ENCODE measurements around the gene PRKCZ. TPM values are rescaled to one million over a fixed set of nuclear protein-coding genes. Genes with fewer than 3 reads are reported as not detected.

Gene PRKCZ
- total RNA-seq, 1 experiment from 2014 or later: 1.9 TPM

DNA sequence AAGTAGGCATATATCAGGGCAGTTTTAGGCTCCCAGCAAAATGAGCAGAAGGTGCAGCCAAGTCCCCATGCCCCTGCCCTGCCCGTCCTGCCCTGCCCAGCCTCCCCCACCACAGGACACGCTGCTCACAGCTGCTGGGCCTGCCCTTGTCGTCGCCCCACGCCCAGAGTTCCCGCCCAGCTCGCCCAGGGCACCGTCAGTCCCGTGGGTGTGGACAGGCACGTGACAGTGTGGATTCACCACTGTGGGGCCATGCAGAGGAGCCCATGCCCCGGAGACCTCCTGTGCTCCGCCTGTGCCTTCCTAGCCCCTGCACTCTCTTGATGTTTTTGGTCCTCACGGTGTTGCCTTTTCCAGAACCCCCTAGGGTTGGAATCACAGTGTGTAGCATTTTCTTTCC lies 137.4 kb downstream of the PRKCZ start:
- Histone ChIP-seq H3K36me3 (ENCODE audit: insufficient read depth, low read length, poor library complexity, severe bottlenecking) (peaks cover 4% of the 10 kb centered on the region), H3K4me1 (ENCODE audit: insufficient read depth, low read length, poor library complexity, severe bottlenecking) (peaks cover 24% of the 10 kb centered on the region), H3K27ac (ENCODE audit: low read depth, low read length, poor library complexity, severe bottlenecking) (peak overlapping the region; percentile 58), H3K4me3 (ENCODE audit: low read depth, low read length, poor library complexity, severe bottlenecking) (no peak overlapping the region), H3K27me3 (replicated peaks; ENCODE audit: insufficient read depth, low read depth, low read length, poor library complexity) (no peaks in the 10 kb centered on the region), H3K9me3 (ENCODE audit: low read depth, low read length, poor library complexity, severe bottlenecking) (no peaks in the 10 kb centered on the region)
- TF ChIP-seq, protein P1, sequence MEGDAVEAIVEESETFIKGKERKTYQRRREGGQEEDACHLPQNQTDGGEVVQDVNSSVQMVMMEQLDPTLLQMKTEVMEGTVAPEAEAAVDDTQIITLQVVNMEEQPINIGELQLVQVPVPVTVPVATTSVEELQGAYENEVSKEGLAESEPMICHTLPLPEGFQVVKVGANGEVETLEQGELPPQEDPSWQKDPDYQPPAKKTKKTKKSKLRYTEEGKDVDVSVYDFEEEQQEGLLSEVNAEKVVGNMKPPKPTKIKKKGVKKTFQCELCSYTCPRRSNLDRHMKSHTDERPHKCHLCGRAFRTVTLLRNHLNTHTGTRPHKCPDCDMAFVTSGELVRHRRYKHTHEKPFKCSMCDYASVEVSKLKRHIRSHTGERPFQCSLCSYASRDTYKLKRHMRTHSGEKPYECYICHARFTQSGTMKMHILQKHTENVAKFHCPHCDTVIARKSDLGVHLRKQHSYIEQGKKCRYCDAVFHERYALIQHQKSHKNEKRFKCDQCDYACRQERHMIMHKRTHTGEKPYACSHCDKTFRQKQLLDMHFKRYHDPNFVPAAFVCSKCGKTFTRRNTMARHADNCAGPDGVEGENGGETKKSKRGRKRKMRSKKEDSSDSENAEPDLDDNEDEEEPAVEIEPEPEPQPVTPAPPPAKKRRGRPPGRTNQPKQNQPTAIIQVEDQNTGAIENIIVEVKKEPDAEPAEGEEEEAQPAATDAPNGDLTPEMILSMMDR (conservative IDR thresholded peaks at IDR 0.05; ENCODE audit: low read depth, low read length): no peak
- no peak for TF ChIP-seq EZH2 (IDR thresholded peaks at IDR 0.05; ENCODE audit: borderline replicate concordance, low read depth, low read length, poor library complexity, severe bottlenecking)
- POLR2A ChIA-PET (ENCODE audit: low non-redundant PET): no interaction called here
- intact Hi-C loops (cut with micrococcal nuclease; ENCODE audit: unreplicated experiment): no loop called here
- BruUV-seq (replicated peaks): no TSS peak
- DNase-seq (ENCODE audit: low spot score): no peak
- CTCF ChIA-PET: no interaction called here

DNA sequence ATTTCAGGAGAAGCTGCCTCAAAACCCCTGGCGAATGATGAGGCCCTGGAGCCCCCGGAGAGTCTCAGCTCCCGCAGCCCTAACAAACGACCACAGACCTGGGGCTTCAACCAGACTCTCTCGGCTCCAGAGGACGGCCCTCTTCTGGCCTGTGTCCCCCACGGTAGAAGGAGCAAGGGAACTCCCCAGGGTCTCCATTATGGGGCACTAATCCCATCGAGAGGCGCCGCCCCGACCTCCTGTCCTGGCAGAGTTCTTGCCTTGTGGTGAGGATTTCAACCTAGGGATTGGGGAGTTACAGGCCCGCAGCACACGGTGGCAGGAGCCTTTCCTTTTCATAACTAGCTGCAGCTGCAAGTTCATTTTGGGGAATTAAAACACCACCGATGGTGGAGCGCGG lies 138.1 kb downstream of the PRKCZ start:
- Histone ChIP-seq H3K36me3 (ENCODE audit: insufficient read depth, low read length, poor library complexity, severe bottlenecking) (peaks cover 4% of the 10 kb centered on the region), H3K27ac (ENCODE audit: low read depth, low read length, poor library complexity, severe bottlenecking) (peak overlapping the region; percentile 58), H3K9me3 (ENCODE audit: low read depth, low read length, poor library complexity, severe bottlenecking) (no peaks in the 10 kb centered on the region), H3K4me3 (ENCODE audit: low read depth, low read length, poor library complexity, severe bottlenecking) (no peak overlapping the region), H3K27me3 (replicated peaks; ENCODE audit: insufficient read depth, low read depth, low read length, poor library complexity) (no peaks in the 10 kb centered on the region), H3K4me1 (ENCODE audit: insufficient read depth, low read length, poor library complexity, severe bottlenecking) (peaks cover 31% of the 10 kb centered on the region)
- TF ChIP-seq, protein P1 (conservative IDR thresholded peaks at IDR 0.05; ENCODE audit: low read depth, low read length): no peak
- TF ChIP-seq EZH2 (IDR thresholded peaks at IDR 0.05; ENCODE audit: borderline replicate concordance, low read depth, low read length, poor library complexity, severe bottlenecking): no peak
- no TSS peak for BruUV-seq (replicated peaks)
- DNase-seq (ENCODE audit: low spot score): no peak
- ChIA-PET CTCF (interaction anchor here (0.7 kb wide), 1 partner anchor 34 kb away, joined by 8 read pairs; no protein-coding TSS in a partner anchor), POLR2A (ENCODE audit: low non-redundant PET) (no interaction called here)
- intact Hi-C loops (cut with micrococcal nuclease; ENCODE audit: unreplicated experiment): no loop called here

DNA sequence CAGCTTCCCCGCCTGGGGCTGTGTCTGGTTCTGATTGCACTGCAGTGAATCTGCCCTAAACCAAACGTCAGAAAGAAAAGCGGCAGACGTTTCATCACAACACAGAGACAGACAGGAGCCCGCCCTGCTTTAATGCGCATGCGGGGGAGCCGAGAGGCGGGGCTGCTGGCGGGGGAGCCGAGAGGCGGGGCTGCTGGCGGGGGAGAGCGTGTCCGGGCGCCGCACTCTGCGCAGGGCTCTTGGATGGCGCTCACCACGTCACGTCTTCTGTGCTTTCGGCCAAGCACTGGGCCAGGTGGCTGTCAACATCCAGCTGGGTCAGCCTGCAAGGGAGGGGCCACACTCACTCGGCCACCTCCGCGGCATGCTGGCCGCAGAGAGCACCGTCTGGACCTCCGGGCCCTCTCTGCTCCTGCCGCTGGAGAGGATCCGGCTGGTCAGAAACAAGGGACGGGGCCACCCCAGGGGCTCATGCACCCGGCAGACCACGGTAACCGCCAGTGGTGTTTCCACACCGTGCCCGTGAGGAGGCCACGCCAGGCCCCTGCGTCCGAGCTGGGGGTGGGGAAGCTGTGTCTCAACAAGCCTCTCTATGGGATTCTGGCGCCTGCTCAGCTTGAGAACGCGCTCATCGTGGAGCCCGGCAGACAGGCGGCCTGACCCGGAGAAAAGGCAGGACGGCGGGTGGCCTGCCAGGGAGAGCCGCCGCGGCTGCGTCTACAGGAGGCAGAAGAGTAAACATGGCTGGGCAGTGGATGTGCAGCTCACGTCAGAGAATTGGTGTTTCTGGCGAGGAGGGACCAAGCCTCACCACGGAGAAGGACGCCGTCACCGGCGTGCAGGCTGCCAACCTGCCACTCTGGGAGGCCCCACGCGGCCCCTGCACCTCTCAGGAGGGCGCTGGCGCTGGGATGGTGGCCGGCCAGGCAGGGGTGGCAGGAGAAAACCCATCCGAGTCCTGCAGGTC lies 139.5 kb downstream of the PRKCZ start:
- no TSS peak for BruUV-seq (replicated peaks)
- intact Hi-C loops (cut with micrococcal nuclease; ENCODE audit: unreplicated experiment): loop anchor here (10.0 kb wide), 1 partner anchor 125 kb away; no protein-coding TSS in a partner anchor
- ChIA-PET POLR2A (ENCODE audit: low non-redundant PET) (interaction anchor here (0.7 kb wide), 2 partner anchors 15 to 356 kb away, joined by 6 to 7 read pairs; no protein-coding TSS in a partner anchor), CTCF (interaction anchor here (1.0 kb wide), 1 partner anchor 15 kb away, joined by 4 read pairs; no protein-coding TSS in a partner anchor)
- Histone ChIP-seq H3K27me3 (replicated peaks; ENCODE audit: insufficient read depth, low read depth, low read length, poor library complexity) (no peaks in the 10 kb centered on the region), H3K27ac (ENCODE audit: low read depth, low read length, poor library complexity, severe bottlenecking) (peak overlapping the region; percentile 87), H3K9me3 (ENCODE audit: low read depth, low read length, poor library complexity, severe bottlenecking) (no peaks in the 10 kb centered on the region), H3K4me1 (ENCODE audit: insufficient read depth, low read length, poor library complexity, severe bottlenecking) (peaks cover 38% of the 10 kb centered on the region), H3K36me3 (ENCODE audit: insufficient read depth, low read length, poor library complexity, severe bottlenecking) (peaks cover 4% of the 10 kb centered on the region), H3K4me3 (ENCODE audit: low read depth, low read length, poor library complexity, severe bottlenecking) (peak overlapping the region; percentile 52)
- DNase-seq (ENCODE audit: low spot score): peak; percentile 94
- TF ChIP-seq EZH2 (IDR thresholded peaks at IDR 0.05; ENCODE audit: borderline replicate concordance, low read depth, low read length, poor library complexity, severe bottlenecking): no peak
- TF ChIP-seq, protein P1 (conservative IDR thresholded peaks at IDR 0.05; ENCODE audit: low read depth, low read length): no peak
